ENCODE measurements around the gene UBE2L3. TPM values are rescaled to one million over a fixed set of nuclear protein-coding genes. Genes with fewer than 3 reads are reported as not detected.
A peak's percentile ranks its signal among the peaks of the same experiment; 100 is the strongest.

Gene UBE2L3
- total and polyA plus RNA-seq, 2 of the 13 experiments (the other 11 are each of a cell fraction or from before 2014, with no cell fraction given), result 30.2 to 58.1 TPM

- TF ChIP-seq ZHX2 (IDR thresholded peaks at IDR 0.05; ENCODE audit: low read depth) (peak; percentile 72), ZHX2 (CRISPR knock-in tag; IDR thresholded peaks at IDR 0.05; ENCODE audit: borderline replicate concordance) (no peak), ZNF639 (CRISPR knock-in tag; conservative IDR thresholded peaks at IDR 0.05) (peak; percentile 52; the same call in 1 of the 2 replicates), SOX5 (CRISPR knock-in tag; IDR thresholded peaks at IDR 0.05; ENCODE audit: borderline replicate concordance) (0 out of 2 replicates have a peak, but pooled peaks have one; percentile 16), KDM6A (CRISPR knock-in tag; IDR thresholded peaks at IDR 0.05; ENCODE audit: low read depth) (no peak), POLR2A (IDR thresholded peaks at IDR 0.05; ENCODE audit: insufficient read depth in 1 of 2, low read depth in 2 of 2, low read length in 2 of 2) (peak; percentile 76 to 78), PAF1 (CRISPR knock-in tag; IDR thresholded peaks at IDR 0.05) (no peak), ZNF232 (CRISPR knock-in tag; IDR thresholded peaks at IDR 0.05; ENCODE audit: borderline replicate concordance) (peak; percentile 85; the same call in 1 of the 2 replicates), SIX1 (CRISPR knock-in tag; IDR thresholded peaks at IDR 0.05; ENCODE audit: borderline replicate concordance) (no peak), TRIM24 (CRISPR knock-in tag; IDR thresholded peaks at IDR 0.05) (peak; percentile 74; the same call in 1 of the 2 replicates), ZNF317 (CRISPR knock-in tag; IDR thresholded peaks at IDR 0.05) (no peak; the same call in 1 of the 2 replicates), ZNF75D (CRISPR knock-in tag; IDR thresholded peaks at IDR 0.05; ENCODE audit: borderline replicate concordance) (peak; percentile 81; the same call in 1 of the 2 replicates), ARID5B (CRISPR knock-in tag; IDR thresholded peaks at IDR 0.05) (peak; percentile 66), ZNF567 (CRISPR knock-in tag; IDR thresholded peaks at IDR 0.05; ENCODE audit: borderline replicate concordance) (no peak), NRL (CRISPR knock-in tag; IDR thresholded peaks at IDR 0.05; ENCODE audit: borderline replicate concordance) (peak; percentile 71), NFYB (CRISPR knock-in tag; IDR thresholded peaks at IDR 0.05) (peak; percentile 23; the same call in 1 of the 2 replicates), ZNF251 (CRISPR knock-in tag; IDR thresholded peaks at IDR 0.05) (no peak), ZNF563 (CRISPR knock-in tag; IDR thresholded peaks at IDR 0.05) (peak; percentile 94), TEAD2 (CRISPR knock-in tag; IDR thresholded peaks at IDR 0.05) (peak; percentile 79; the same call in 1 of the 2 replicates)
These were observed at the start of gene UBE2L3 (continued) for GRCh38 chr22:21567456-21568346.
